Heart left ventricle (tissue), 13 donors: ENCODE results near the gene OR6Y1.

Experiments used
- CTCF ChIP-seq, 12 donors: fragments of 200-600 bp; sonication (generic) in 4 of 12; IDR thresholded peaks; one replicate each; pipeline versions ENCODE4 v1.5.0 to v1.8.0; 2018 to 2022; ENCODE audit warnings: antibody characterized with exemption in 12 of 12, mild to moderate bottlenecking in 5 of 12
- POLR2A ChIP-seq, 2 donors: fragments of 450-650 bp; IDR thresholded peaks; one replicate each; pipeline ENCODE4 v1.6.1; 2017; ENCODE audit warnings: antibody characterized with exemption in 2 of 2, mild to moderate bottlenecking in 2 of 2, moderate library complexity in 2 of 2
- donor health status: ischemic (EF 13 %, LVEDD 7.1; RV severe dilation, severe dysfunction).
- donor health status: DM: no; HTN: yes; CAD: no.
- donor health status: DM: no; HTN: no; CAD: no.
- donor health status: ischemic (EF 25% LVEDD 6.9; RV normal size, moderate dysfunction).
- donor health status: ischemic (EF 25% LVEDD 5.7; RV mildly dilated, moderate dysfunction).
- donor health status: ischemic (EF 35%, LVEDD 5.7; RV mildly dilated, moderate dysfunction).
- donor health status: nonischemic (EF 11% LVEDD 7.7; RV severe dilation, severe dysfunction).
- donor health status: DM: yes; HTN: yes; CAD: no.
- donor health status: PGD.
- donor health status: ischemic (EF 29% LVEDD 5.4; RV normal size, mild dysfunction).
- donor health status: nonischemic (EF 23%, LVEDD 6.1; RV moderate dilation, normal function).

DNA sequence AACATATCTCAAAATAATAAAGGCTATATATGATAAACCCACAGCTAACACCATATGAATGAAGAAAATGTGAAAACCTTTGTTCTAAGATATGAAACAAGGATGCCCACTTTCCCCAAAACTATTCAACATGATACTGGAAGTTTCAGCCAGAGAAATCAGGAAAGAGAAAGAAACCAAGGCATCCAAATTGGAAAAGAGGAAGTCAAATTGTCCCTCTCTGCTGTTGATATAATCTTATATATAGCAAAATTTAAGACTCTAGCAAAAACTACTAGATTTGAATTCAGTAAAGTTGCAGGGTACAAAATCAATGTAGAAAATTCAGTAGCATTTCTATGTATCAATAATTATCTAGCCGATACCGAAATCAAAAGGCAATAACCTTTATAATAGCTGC is 46.5 kb upstream of the OR6Y1 start:
- TF ChIP-seq CTCF (IDR thresholded peaks at IDR 0.05) (no peak), POLR2A (IDR thresholded peaks at IDR 0.05) (no peak)
